ENCODE measurements around the gene ITIH4. TPM values are rescaled to one million over a fixed set of nuclear protein-coding genes. Genes with fewer than 3 reads are reported as not detected.

The ITIH4 gene
- total and polyA plus RNA-seq, 2 donors (not counting 1 experiment from before 2014, with no cell fraction given): 21.5 to 38.5 TPM

DNA sequence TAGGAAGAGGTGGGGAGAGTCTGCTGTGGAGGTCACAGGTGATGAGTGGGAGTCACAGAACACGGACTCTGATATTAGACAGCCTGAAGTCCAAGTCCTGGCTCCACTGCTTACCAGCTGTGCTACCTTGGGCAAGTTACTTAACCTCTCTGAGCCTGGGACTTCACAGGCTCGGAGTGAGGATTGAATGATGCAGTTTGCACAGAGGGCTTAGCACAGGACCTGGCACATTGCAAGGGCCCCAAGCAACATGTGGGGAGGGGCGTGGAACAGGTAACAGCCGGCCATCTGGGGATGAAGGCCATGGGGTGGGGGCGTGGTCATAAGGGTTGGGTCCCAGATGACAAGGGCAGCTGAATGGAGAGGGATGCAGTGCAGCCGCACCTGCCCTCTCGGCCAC lies 40.1 kb downstream of the ITIH4 start:
- H3K4me1 ChIP-seq (ENCODE audit: control insufficient read depth in 2 of 2, insufficient read depth in 2 of 2, low read length in 2 of 2): no peaks in the 10 kb centered on the region
- H3K27me3 ChIP-seq (replicated peaks in 1 of 4; ENCODE audit: control extremely low read depth in 1 of 4, control insufficient read depth in 3 of 4, insufficient read depth in 4 of 4, low read length in 3 of 4): no peaks in the 10 kb centered on the region
- TF ChIP-seq, protein P1, sequence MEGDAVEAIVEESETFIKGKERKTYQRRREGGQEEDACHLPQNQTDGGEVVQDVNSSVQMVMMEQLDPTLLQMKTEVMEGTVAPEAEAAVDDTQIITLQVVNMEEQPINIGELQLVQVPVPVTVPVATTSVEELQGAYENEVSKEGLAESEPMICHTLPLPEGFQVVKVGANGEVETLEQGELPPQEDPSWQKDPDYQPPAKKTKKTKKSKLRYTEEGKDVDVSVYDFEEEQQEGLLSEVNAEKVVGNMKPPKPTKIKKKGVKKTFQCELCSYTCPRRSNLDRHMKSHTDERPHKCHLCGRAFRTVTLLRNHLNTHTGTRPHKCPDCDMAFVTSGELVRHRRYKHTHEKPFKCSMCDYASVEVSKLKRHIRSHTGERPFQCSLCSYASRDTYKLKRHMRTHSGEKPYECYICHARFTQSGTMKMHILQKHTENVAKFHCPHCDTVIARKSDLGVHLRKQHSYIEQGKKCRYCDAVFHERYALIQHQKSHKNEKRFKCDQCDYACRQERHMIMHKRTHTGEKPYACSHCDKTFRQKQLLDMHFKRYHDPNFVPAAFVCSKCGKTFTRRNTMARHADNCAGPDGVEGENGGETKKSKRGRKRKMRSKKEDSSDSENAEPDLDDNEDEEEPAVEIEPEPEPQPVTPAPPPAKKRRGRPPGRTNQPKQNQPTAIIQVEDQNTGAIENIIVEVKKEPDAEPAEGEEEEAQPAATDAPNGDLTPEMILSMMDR (IDR thresholded peaks at IDR 0.05): no peak
- no peak for TF ChIP-seq EZH2 (IDR thresholded peaks at IDR 0.05; ENCODE audit: borderline replicate concordance, insufficient read depth, low read depth, low read length, poor library complexity, severe bottlenecking)
- no peaks in the 10 kb centered on the region for H3K36me3 ChIP-seq (replicated peaks in 1 of 2; ENCODE audit: control extremely low read depth in 1 of 2, control insufficient read depth in 1 of 2, extremely low read depth in 1 of 2, insufficient read depth in 2 of 2, low read length in 1 of 2)
- H3K79me2 ChIP-seq (ENCODE audit: control insufficient read depth, insufficient read depth, low read length): no peaks in the 10 kb centered on the region
- Mint-ChIP-seq H3K27ac (no peak overlapping the region), H3K4me3 (no peak overlapping the region), H3K27me3 (no peaks in the 10 kb centered on the region), H3K9me3 (ENCODE audit: insufficient read depth) (no peaks in the 10 kb centered on the region), H3K4me1 (no peaks in the 10 kb centered on the region)
- no peak overlapping the region for H3K4me3 ChIP-seq (ENCODE audit: control extremely low read depth in 1 of 5, extremely low read depth in 1 of 5, insufficient read depth in 1 of 5, low read depth in 2 of 5, low read length in 4 of 5)
- ChIA-PET POLR2A (no interaction called here), CTCF (no interaction called here)
- 90% methylated on average over 7 of the region's 7 CpGs for WGBS (ENCODE audit: insufficient coverage)
- intact Hi-C loops (cut with micrococcal nuclease): no loop called here
- no peak overlapping the region for H2AFZ ChIP-seq (ENCODE audit: insufficient read depth, low read depth, low read length, poor library complexity, severe bottlenecking)
- DNase-seq (no peak), ATAC-seq (ENCODE audit: low read depth) (no peak)
- H3K27ac ChIP-seq (ENCODE audit: low read length in 2 of 2): no peak overlapping the region
- no peak overlapping the region for H3K9ac ChIP-seq (ENCODE audit: low read length)
- no peak overlapping the region for H3K4me2 ChIP-seq (replicated peaks; ENCODE audit: low read depth, low read length, poor library complexity, severe bottlenecking)
- no peaks in the 10 kb centered on the region for H4K20me1 ChIP-seq (ENCODE audit: control insufficient read depth, insufficient read depth, low read length, poor library complexity, severe bottlenecking)
- no peaks in the 10 kb centered on the region for H3K9me3 ChIP-seq (ENCODE audit: control extremely low read depth in 1 of 3, control insufficient read depth in 2 of 3, insufficient read depth in 1 of 3, low read length in 2 of 3)

DNA sequence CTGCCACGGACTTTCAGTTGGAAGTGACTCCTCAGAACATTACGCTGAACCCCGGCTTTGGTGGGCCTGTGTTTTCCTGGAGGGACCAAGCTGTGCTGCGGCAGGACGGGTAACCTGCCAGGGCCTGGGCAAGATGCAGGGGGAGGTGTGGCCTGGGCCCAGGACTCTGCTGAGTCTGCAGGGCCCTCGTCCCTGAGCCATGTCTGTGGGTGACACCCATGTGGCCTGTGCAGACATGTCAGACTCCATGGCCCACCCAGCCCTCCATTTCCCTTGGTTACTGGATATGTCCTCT lies 40.8 kb downstream of the ITIH4 start:
- no peak overlapping the region for H3K4me2 ChIP-seq (replicated peaks; ENCODE audit: low read depth, low read length, poor library complexity, severe bottlenecking)
- no peaks in the 10 kb centered on the region for H3K9me3 ChIP-seq (ENCODE audit: control extremely low read depth in 1 of 3, control insufficient read depth in 2 of 3, insufficient read depth in 1 of 3, low read length in 2 of 3)
- CTCF ChIA-PET: no interaction called here
- H3K4me3 ChIP-seq (ENCODE audit: control extremely low read depth in 1 of 5, extremely low read depth in 1 of 5, insufficient read depth in 1 of 5, low read depth in 2 of 5, low read length in 4 of 5): no peak overlapping the region
- Mint-ChIP-seq H3K27ac (no peak overlapping the region), H3K9me3 (ENCODE audit: insufficient read depth) (no peaks in the 10 kb centered on the region), H3K4me1 (no peaks in the 10 kb centered on the region), H3K4me3 (no peak overlapping the region), H3K27me3 (no peaks in the 10 kb centered on the region)
- H3K79me2 ChIP-seq (ENCODE audit: control insufficient read depth, insufficient read depth, low read length): no peaks in the 10 kb centered on the region
- POLR2A ChIA-PET: no interaction called here
- H2AFZ ChIP-seq (ENCODE audit: insufficient read depth, low read depth, low read length, poor library complexity, severe bottlenecking): no peak overlapping the region
- H3K27me3 ChIP-seq (replicated peaks in 1 of 4; ENCODE audit: control extremely low read depth in 1 of 4, control insufficient read depth in 3 of 4, insufficient read depth in 4 of 4, low read length in 3 of 4): no peaks in the 10 kb centered on the region
- intact Hi-C loops (cut with micrococcal nuclease): no loop called here
- H3K27ac ChIP-seq (ENCODE audit: low read length in 2 of 2): no peak overlapping the region
- H3K4me1 ChIP-seq (ENCODE audit: control insufficient read depth in 2 of 2, insufficient read depth in 2 of 2, low read length in 2 of 2): no peaks in the 10 kb centered on the region
- H3K36me3 ChIP-seq (replicated peaks in 1 of 2; ENCODE audit: control extremely low read depth in 1 of 2, control insufficient read depth in 1 of 2, extremely low read depth in 1 of 2, insufficient read depth in 2 of 2, low read length in 1 of 2): no peaks in the 10 kb centered on the region
- no peaks in the 10 kb centered on the region for H4K20me1 ChIP-seq (ENCODE audit: control insufficient read depth, insufficient read depth, low read length, poor library complexity, severe bottlenecking)
- no peak overlapping the region for H3K9ac ChIP-seq (ENCODE audit: low read length)
- ATAC-seq (ENCODE audit: low read depth): no peak
- no peak for DNase-seq
- TF ChIP-seq EZH2 (IDR thresholded peaks at IDR 0.05; ENCODE audit: borderline replicate concordance, insufficient read depth, low read depth, low read length, poor library complexity, severe bottlenecking): no peak
- TF ChIP-seq, protein P1 (IDR thresholded peaks at IDR 0.05): no peak
- 93% methylated on average over 6 of the region's 6 CpGs for WGBS (ENCODE audit: insufficient coverage)

Measured in B cell (primary cell).